Fibroblast of the aortic adventitia (primary cell): ENCODE data around the gene NECAP2. TPM values are rescaled to one million over a fixed set of nuclear protein-coding genes. Genes with fewer than 3 reads are reported as not detected.
A peak's percentile ranks its signal among the peaks of the same experiment; 100 is the strongest.

Experiments used
- DNase-seq: peaks from one replicate; pipeline ENCODE4 v3.0.0-alpha.2; 2010; ENCODE audit warnings: low read depth
- H3K4me3 ChIP-seq: 2 replicates; pipeline ENCODE4 v1.5.1; 2011; ENCODE audit warnings: low read depth, mild to moderate bottlenecking, control low read depth, low read length, moderate library complexity
- CTCF ChIP-seq: IDR thresholded peaks from 2 replicates; pipeline ENCODE4 v1.5.1; 2011; ENCODE audit warnings: mild to moderate bottlenecking, low read length, control low read depth, inconsistent platforms; ENCODE audit not compliant: insufficient read depth
- total RNA-seq: library from RNA; depleted of rRNA; stranded (reverse); fragments of >200 nt; gene quantifications from 2 replicates; pipeline ENCODE4 v1.2.3, GENCODE V29; 2012; ENCODE audit warnings: low replicate concordance

Gene NECAP2
- total RNA-seq, 1 donor = 73.9 TPM

DNA sequence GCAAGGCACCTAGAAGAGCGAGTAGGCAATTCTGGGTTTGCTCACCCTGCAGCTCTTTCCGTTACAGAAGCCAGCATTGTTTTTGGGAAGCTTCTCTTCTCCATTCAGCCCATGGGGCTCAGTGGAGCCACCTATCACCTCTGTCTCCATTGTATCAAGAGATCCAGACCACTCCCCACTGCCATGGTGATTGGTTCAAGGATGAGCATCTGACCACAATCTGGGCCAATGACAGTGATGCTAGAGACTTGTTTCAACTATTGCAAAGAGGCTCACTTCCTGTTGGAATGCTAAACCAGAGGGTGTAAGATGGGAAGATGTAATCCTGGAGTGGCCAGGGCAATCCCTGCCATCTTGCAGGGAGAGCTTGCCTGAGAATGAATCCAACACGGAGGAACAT, 9.9 kb upstream of the NECAP2 start:
- H3K4me3 ChIP-seq = no peak overlapping the region
- no peak for DNase-seq
- no peak for TF ChIP-seq CTCF

- no peak overlapping the region for H3K4me3 ChIP-seq
- TF ChIP-seq CTCF = no peak
- no peak for DNase-seq
Measured at GRCh38 chr1:16433030-16433429, 7.5 kb upstream of the NECAP2 start.

GRCh38 chr1:16434007-16434406, 6.5 kb upstream of the NECAP2 start:
- H3K4me3 ChIP-seq = no peak overlapping the region
- no peak for TF ChIP-seq CTCF
- DNase-seq = no peak

- DNase-seq = no peak
- no peak overlapping the region for H3K4me3 ChIP-seq
- no peak for TF ChIP-seq CTCF
Measured at GRCh38 chr1:16434501-16434900, 6.0 kb upstream of the NECAP2 start.

DNA sequence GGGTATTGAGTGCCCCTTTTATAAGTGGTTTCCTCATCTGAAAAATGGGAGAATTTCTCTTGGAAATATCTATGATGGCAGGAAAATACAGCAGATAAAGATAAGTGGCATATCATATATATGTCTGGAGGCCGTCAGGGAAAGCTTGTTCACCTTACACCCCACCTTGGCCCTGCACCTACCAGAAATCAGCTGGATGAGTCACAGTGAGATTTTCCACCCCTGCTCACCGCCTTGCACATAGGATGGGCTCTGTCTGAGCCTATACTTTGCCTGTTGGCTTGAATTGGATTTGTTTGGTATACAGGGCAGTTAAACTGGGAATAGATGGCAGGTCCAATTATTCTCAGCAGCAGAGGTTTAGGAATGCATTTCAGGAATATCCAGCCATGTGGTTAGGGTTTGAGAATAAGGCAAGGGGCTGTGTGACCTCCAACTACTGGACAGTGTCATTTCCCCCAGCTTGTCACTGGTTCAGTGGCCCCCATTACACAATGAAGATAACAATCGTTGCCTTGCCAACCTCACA, 3.5 kb upstream of the NECAP2 start, which contains the start of gene SPATA21:
SPATA21 (minus strand) TSS at position 479 of the 529 bp plus-strand sequence. CDS start 6,053 bp downstream, outside the sequence.
- TF ChIP-seq CTCF = no peak

DNA sequence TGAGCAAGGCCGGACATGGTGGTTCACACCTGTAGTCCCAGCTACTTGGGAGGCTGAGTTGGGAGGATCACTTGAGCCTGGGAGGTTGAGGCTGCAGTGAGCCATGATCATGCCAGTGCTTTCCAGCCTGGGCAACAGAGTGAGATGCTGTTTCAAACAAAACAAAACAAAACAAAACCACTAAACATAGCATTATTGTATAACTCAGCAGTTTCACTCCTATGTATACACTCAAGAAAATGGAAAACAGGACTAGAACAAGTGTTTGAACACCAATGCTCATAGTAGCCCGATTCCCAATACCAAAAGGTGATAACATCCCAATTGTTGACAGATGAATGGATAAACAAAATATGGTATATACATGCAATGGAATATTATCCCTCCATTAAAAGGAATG, 2.0 kb upstream of the NECAP2 start:
- no peak overlapping the region for H3K4me3 ChIP-seq
- DNase-seq = no peak
- no peak for TF ChIP-seq CTCF

More for the DNA sequence above, 3.5 kb upstream of the NECAP2 start, which contains the start of gene SPATA21:
- no peak within 1 kb of the TSS for H3K4me3 ChIP-seq
- DNase-seq = no peak

- no peak for TF ChIP-seq CTCF
- H3K4me3 ChIP-seq = no peak overlapping the region
- DNase-seq = peak; percentile 18
Measured at GRCh38 chr1:16438924-16439323, 1.6 kb upstream of the NECAP2 start.
